Measurements from ENCODE around the gene INHBE. TPM values are rescaled to one million over a fixed set of nuclear protein-coding genes. Genes with fewer than 3 reads are reported as not detected.

INHBE gene
- total RNA-seq, 1 donor from 2014 or later = not detected

DNA sequence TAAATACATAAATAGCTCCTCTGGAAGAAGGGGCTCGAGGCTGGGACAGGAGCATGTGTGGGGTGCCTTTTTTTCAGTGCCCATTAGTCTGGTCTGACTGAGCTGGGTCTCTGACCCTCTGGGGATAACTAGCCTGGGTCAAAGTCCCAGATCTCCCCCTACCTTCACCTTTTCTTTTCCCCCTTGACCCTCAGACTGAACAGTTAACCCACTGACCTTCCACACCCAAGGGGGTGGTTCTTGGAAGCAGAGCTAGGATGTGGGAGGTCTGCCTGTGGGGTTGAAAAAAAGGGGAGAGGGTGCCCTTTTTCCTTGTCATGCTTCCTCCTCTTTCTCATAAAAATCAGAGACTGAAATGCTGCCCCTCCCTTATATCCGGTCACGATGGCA lies 3.6 kb downstream of the INHBE start:
- intact Hi-C loops (cut with DNase I) = no loop called here
- no peak for DNase-seq (ENCODE audit: low spot score)
- no peak for ATAC-seq

DNA sequence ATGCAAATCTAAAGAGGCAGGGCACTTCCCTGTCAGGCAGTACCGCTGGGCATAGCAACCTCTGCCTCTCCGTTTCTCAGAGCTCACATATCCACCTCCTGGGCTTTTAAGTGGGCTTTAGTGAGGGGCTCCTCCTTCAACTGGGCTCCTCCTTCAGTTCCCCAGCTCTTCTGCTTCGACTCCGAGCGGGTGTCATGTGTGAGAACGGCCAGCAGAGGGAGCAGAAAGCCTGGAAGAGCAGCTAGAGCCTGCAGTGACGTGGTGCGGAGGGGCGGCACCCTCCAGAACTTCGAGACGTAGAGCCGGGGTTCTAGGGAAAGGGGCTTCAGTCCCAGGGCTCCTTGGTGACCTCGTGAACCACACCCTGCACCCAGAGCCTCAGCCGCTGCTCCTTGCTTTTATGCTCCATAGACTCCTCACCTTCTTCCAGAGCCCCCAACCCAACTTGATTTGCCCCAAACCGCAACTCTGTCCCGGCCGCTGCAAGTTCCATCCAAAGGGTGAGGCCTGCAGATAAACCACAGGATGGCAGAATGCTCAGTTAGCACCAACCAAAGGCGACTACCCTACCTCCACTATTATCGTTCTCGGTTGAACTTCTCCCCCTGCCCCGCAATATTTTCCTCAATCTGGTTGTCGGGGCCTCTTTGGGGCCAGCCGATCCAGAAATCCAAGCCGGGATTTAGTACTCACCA lies 4.1 kb downstream of the INHBE start:
- intact Hi-C loops (cut with DNase I) = no loop called here
- DNase-seq (ENCODE audit: low spot score) (peak; percentile 96), ATAC-seq (peak; percentile 71)

DNA sequence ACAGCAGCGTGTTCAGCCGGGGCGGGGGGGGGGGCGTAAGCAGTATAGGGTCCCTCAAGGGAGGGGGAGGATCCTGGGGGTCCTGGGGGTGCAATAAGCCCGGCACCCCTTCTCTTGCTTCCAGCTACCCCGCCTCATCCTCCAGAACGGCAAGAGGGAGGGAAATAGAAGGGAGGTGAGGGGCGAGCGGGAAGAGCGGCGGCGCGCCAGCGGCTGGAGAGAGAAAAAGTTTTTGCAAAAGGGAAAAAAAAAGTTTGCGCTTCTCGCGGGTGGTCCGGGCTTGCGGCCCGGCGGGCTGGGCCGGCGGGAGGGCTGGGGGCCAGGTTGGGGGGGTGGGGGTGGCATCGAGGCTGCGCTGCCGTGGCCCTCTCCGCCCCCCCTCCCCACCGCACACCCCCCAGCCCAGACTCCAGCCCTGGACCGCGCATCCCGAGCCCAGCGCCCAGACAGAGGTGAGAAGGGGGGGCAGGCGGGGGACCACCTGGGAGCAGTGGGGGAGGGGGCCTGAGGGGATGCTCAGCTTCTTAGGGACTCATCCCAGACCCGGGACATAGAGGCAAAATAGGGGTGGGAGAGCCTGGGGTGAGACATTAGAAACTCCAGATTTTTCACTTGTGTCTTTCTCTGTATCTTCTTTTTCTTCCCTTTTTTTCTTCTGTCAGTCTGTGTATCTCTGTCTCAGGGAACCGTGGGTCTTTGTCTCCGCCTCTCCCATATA lies 4.8 kb downstream of the INHBE start, which contains the start of gene GLI1:
TSS of gene GLI1 (plus strand) at position 36 of the 718 bp plus-strand sequence. CDS start 3,907 bp downstream, outside the sequence.
- peak; percentile 25 for ATAC-seq
- no peak for DNase-seq (ENCODE audit: low spot score)
- intact Hi-C loops (cut with DNase I) = no loop called here

DNA sequence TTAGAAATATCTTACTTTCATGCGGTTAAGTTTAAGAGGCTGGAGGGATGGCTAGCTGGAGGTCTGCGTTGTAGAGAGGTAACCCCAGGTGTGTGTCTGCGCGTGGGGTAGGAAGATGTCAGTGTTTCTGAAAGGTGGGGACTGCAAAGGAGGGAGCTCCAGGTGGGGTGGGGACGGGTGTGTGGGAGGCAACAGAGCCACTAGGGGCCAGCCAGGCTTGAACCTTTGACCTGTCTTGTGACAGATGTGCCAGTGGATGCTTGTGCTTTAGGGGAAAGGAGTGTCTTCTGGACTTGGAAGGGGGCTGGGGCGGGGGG lies 5.3 kb downstream of the INHBE start:
- intact Hi-C loops (cut with DNase I) = no loop called here
- ATAC-seq (no peak), DNase-seq (ENCODE audit: low spot score) (no peak)

DNA sequence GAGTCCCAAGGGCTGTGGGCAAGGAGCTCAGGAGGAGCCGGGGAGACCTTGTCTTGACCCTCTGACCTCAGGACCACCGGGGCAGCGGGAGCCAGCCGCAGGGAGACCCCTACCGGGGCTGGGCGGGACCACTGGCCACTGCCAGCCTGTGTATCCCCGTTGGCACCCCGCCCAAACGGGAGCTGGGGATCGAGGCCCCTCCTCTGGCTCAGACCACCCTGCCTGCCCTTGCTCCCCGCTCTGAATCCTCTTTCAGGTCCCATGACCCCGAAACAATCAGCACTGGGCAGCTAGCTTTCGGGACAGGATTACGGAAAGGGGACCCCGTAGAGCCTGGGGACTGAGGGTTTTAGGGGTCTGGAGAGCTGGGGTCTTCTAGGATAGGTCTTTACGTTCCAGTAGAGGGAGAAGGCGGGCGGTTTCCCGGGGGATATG lies 5.8 kb downstream of the INHBE start:
- intact Hi-C loops (cut with DNase I) = no loop called here
- ATAC-seq = peak; percentile 3
- no peak for DNase-seq (ENCODE audit: low spot score)

DNA sequence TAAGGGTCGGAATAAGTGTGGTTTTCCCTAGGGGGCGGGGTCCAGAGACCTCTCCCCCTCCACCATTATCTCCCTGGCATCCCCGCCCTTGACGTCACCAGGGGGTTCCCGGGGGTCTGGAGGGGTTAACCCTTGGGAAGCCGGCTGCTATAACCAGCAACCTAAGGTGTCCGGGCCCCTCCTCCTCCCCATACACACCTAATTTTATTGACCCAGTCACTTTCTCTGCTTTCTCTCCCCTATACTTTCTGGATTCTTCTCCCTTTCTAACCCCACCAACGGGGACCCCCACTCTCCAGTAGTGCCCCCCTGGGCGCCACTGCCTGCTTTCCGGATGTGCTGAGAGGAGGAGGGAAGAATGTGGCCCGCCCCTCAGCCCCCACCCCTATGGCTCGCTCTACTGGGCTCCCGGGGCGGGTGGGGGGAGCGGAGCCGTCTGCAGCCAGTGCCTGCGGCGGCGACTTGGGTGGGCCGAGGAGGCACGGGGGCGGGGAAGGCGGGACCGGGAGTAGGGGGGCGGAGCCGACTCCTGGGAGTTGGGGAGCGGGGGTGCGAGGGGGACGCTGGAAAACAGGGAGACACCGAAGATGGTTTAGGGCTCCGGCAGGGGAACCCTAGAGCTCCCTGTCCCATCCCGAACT lies 6.3 kb downstream of the INHBE start:
- DNase-seq (ENCODE audit: low spot score) (peak; percentile 92), ATAC-seq (peak; percentile 85)
- intact Hi-C loops (cut with DNase I) = no loop called here

DNA sequence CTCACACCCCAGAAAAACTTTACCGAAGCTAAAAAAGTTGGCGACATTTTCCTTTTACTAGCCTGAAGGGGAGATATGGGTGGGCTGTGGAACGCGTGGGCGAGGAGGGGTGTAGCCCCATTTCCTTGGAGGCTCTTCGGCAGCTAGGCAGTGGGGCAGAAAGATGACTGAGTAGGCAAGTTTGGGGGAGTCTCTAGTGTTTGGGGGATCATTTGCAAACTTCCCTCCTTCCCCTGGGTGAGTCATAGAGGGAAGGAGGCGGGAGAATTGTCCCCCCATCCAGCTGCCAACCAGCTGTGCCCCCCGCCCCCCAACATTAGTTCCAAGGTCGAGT lies 6.8 kb downstream of the INHBE start:
- no peak for DNase-seq (ENCODE audit: low spot score)
- intact Hi-C loops (cut with DNase I) = no loop called here
- ATAC-seq = peak; percentile 13

DNA sequence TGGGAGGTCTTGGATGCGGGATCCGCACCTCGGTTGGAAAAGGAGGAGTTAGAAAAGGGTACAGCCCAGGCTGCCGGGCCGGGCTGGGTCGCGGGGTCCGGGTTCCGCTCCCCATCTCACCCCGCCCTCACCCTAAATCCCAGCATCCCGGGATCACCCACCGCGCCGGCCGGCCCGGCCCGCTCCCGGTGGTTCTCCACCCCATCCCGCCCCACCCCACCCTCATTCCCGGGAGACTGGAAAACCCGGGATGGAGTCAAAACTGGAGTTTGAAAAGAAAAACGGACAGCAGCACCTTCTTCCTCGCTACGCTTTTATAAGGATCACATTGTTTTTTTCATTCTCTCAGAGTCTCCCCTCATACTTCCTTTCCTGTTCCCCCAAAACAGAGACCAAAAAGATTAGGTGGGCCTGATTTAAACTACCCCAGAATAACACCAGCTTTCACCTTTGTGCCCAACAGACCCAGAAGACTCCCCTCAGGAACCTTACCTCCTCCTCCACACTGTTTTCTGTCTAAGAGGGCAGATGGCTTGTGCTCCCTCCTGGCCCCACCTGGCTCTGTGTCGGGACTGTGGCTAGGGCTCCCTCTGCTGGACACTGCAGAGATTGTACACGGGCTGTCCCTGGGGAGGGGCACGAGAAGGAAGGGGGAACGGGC lies 7.3 kb downstream of the INHBE start:
- ATAC-seq (peak; percentile 79), DNase-seq (ENCODE audit: low spot score) (peak; percentile 92)
- intact Hi-C loops (cut with DNase I) = no loop called here

DNA sequence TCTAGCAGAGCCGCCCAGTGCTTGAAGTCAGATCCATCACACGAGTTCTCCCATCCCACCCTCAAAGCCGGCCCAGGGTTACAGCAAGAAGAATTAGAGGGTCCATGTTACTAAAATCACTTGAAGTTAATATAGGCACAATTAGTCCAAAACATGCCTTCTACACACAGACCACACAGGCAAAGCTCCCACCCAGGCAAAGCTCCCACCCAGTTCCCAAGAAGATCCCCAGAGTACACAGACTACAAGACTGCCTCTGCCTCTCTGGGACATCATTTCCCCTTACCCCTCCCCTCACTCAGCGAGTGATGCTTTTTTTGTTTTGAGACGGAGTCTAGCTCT lies 7.8 kb downstream of the INHBE start:
- DNase-seq (ENCODE audit: low spot score) = no peak
- intact Hi-C loops (cut with DNase I) = no loop called here
- no peak for ATAC-seq

DNA sequence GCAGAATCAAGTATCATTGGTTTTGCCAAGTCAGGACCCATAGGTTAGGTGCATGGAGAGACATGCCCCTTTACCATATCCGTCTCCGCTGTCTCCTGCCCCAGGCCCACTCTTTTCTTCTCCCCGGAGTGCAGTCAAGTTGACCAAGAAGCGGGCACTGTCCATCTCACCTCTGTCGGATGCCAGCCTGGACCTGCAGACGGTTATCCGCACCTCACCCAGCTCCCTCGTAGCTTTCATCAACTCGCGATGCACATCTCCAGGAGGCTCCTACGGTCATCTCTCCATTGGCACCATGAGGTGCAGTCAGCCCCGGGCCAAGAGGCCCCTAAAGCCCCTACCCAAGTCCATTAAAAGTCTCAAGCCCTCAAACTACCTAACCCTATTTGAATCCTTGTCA lies 9.5 kb downstream of the INHBE start:
- DNase-seq (ENCODE audit: low spot score) (no peak), ATAC-seq (no peak)
- intact Hi-C loops (cut with DNase I) = no loop called here

DNA sequence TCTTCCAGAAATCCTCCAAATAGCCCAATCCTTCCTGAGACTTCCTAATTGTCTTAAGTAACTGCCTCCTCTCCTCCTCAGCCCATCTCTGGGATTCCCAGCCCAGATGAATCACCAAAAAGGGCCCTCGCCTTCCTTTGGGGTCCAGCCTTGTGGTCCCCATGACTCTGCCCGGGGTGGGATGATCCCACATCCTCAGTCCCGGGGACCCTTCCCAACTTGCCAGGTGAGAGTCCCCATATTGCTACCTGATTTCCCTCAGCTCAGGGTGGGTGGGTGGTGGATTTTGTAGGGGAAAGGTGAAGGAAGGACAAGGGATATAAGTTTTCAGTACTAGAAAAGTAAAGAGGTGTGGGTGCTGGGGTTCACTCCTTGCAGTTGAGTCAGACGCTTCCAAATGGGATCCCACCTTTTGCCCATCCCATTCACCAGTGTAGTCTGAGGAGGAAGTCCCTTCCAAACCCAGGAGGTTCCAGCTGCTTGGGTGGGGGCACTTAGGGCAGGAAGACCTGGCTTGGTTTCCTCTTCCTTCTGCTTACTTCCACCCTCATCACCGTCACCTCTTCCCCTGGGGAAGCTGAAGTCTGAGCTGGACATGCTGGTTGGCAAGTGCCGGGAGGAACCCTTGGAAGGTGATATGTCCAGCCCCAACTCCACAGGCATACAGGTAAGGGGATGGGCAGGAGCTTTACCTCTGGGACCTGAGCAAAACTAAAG lies 10.1 kb downstream of the INHBE start:
- no peak for ATAC-seq
- intact Hi-C loops (cut with DNase I) = no loop called here
- DNase-seq (ENCODE audit: low spot score) = no peak

DNA sequence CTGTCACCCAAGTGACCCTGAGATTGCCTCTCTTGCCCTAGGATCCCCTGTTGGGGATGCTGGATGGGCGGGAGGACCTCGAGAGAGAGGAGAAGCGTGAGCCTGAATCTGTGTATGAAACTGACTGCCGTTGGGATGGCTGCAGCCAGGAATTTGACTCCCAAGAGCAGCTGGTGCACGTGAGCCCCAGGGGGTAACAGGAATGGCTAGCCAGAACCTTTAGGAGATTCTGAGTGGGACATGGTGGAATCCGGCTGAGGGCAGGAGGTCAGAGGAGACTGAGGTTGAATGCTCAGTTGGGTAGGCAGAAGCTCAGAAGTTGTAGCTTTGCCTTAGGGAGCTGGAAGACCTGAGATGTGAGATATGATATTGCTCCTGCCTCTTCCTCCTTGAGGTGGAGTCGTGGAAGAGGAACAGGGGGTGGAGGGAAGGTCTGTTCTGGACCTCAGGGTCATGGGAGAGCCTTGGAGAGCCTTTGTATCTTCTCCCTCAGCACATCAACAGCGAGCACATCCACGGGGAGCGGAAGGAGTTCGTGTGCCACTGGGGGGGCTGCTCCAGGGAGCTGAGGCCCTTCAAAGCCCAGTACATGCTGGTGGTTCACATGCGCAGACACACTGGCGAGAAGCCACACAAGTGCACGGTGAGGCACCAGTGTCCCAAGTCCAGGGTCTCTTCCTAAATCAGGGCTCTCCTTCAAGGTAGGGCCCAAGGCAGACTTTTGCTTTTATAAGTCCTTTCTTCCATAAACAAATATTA lies 10.8 kb downstream of the INHBE start:
- intact Hi-C loops (cut with DNase I) = no loop called here
- DNase-seq (ENCODE audit: low spot score) (no peak), ATAC-seq (no peak)

DNA sequence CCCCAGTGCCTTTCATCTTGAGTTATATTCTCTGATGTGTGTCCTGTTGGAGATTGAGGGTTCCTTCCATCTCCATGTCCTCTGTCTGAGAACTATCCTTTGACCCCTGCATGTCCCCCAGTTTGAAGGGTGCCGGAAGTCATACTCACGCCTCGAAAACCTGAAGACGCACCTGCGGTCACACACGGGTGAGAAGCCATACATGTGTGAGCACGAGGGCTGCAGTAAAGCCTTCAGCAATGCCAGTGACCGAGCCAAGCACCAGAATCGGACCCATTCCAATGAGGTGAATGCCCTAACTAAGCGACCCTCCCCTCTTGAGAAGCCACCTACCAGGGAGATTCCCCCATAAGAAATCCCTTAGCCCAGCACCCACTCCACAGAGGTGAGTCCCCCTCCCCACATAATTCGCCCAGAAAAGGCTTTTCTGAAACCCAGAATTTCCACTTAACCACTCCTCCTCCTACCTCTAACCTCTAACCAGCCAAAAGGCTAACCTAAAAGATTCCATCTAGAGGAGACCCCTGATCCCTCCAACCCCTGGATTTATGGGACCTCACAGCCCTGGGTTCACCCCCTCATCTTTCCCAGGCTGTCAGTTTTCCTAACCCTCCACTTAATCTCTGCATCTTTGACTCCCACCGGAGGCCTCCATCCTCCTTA lies 12.2 kb downstream of the INHBE start:
- ATAC-seq (no peak), DNase-seq (ENCODE audit: low spot score) (no peak)
- intact Hi-C loops (cut with DNase I) = no loop called here

DNA sequence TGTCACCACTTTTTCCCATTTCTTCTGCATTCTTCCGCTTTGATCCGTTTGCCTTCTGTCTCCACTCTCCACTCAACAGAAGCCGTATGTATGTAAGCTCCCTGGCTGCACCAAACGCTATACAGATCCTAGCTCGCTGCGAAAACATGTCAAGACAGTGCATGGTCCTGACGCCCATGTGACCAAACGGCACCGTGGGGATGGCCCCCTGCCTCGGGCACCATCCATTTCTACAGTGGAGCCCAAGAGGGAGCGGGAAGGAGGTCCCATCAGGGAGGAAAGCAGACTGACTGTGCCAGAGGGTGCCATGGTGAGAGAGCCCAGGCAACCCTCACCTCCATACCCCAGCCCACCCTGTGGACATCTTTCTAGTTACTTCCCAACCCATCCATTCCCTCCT lies 12.8 kb downstream of the INHBE start:
- no peak for DNase-seq (ENCODE audit: low spot score)
- intact Hi-C loops (cut with DNase I) = no loop called here
- no peak for ATAC-seq

DNA sequence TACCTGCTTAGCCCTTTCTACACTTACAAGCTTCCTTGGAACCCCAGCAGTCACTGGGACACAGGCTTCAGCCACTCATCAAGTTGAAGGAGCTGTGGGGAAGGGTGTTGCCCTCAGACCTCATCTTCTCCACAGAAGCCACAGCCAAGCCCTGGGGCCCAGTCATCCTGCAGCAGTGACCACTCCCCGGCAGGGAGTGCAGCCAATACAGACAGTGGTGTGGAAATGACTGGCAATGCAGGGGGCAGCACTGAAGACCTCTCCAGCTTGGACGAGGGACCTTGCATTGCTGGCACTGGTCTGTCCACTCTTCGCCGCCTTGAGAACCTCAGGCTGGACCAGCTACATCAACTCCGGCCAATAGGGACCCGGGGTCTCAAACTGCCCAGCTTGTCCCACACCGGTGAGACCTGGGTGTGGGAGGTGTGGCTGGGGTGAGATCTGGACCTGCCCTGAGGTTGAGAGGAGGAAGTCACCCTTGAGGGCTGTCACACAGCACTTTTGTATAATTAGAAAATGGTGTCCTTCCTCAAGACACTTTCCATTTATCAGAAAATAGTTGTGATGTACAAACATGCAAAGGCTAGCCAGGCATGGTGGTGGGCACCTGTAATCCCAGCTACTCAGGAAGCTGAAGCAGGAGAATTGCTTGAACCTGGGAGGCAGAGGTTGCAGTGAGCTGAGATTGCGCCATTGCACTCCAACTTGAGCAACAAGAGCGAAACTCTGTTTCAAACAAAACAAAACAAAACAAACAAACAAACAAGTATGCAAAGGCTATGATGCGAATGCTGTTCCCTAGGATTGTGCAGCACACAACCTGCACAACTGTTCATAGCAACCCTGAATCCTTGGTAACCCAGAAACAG lies 14.4 kb downstream of the INHBE start:
- ATAC-seq (no peak), DNase-seq (ENCODE audit: low spot score) (no peak)
- intact Hi-C loops (cut with DNase I) = no loop called here

DNA sequence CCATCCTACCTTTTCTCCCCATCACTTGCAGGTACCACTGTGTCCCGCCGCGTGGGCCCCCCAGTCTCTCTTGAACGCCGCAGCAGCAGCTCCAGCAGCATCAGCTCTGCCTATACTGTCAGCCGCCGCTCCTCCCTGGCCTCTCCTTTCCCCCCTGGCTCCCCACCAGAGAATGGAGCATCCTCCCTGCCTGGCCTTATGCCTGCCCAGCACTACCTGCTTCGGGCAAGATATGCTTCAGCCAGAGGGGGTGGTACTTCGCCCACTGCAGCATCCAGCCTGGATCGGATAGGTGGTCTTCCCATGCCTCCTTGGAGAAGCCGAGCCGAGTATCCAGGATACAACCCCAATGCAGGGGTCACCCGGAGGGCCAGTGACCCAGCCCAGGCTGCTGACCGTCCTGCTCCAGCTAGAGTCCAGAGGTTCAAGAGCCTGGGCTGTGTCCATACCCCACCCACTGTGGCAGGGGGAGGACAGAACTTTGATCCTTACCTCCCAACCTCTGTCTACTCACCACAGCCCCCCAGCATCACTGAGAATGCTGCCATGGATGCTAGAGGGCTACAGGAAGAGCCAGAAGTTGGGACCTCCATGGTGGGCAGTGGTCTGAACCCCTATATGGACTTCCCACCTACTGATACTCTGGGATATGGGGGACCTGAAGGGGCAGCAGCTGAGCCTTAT lies 15.3 kb downstream of the INHBE start:
- DNase-seq (ENCODE audit: low spot score) (no peak), ATAC-seq (no peak)
- intact Hi-C loops (cut with DNase I) = no loop called here

All from sciatic nerve (tissue), 2 donors.